Effector memory CD8-positive, alpha-beta T cell (primary cell): ENCODE data around the gene EBP.
A peak's percentile ranks its signal among the peaks of the same experiment; 100 is the strongest.
"Not testable (repeated sequence)": the region's sequence is repeated elsewhere in the genome, so short reads cannot be mapped to it uniquely, and the experiment has no call there.

Experiments used
- ATAC-seq: fragments of 150-1000 bp; cut with Tn5 transposase; replicated peaks from 2 replicates; pipeline ENCODE4 v1.10.0; 2021; ENCODE audit warnings: mild to moderate bottlenecking, moderate library complexity
- DNase-seq, 3 experiments: peaks; one replicate each; pipeline ENCODE4 v3.0.0; 2021
- H3K27ac Mint-ChIP-seq, 2 donors: one replicate each; pipeline ENCODE4 v1.8.0; 2022; ENCODE audit warnings: mild to moderate bottlenecking in 2 of 2, mixed read lengths in 2 of 2, moderate library complexity in 2 of 2
- H3K27me3 Mint-ChIP-seq, 2 donors: one replicate each; pipeline ENCODE4 v1.8.0; 2022; ENCODE audit warnings: mixed read lengths in 2 of 2
- H3K36me3 Mint-ChIP-seq: one replicate; pipeline ENCODE4 v1.8.0; 2022; ENCODE audit warnings: mild to moderate bottlenecking, moderate library complexity, mixed read lengths; ENCODE audit not compliant: insufficient read depth
- H3K4me1 Mint-ChIP-seq, 2 donors: one replicate each; pipeline ENCODE4 v1.8.0; 2022; ENCODE audit warnings: low read depth in 2 of 2, mixed read lengths in 2 of 2
- H3K4me3 Mint-ChIP-seq, 2 donors: one replicate each; pipeline ENCODE4 v1.8.0; 2022; ENCODE audit warnings: mild to moderate bottlenecking in 2 of 2, mixed read lengths in 2 of 2, moderate library complexity in 2 of 2
- H3K9me3 Mint-ChIP-seq, 2 donors: one replicate each; pipeline ENCODE4 v1.8.0; 2022; ENCODE audit warnings: mixed read lengths in 2 of 2

Gene EBP

GRCh38 chrX:48507246-48507645, 14.4 kb upstream of the EBP start:
- Mint-ChIP-seq H3K27me3 (no peaks in the 10 kb centered on the region), H3K9me3 (no peaks in the 10 kb centered on the region), H3K36me3 (no peaks in the 10 kb centered on the region), H3K27ac (no peak overlapping the region), H3K4me3 (no peak overlapping the region), H3K4me1 (peaks cover 26% of the 10 kb centered on the region in 2 donors)
- ATAC-seq: no peak
- no peak for DNase-seq

- Mint-ChIP-seq H3K27me3 (no peaks in the 10 kb centered on the region), H3K4me3 (peak within 1 kb of the TSS; percentile 91 to 93), H3K27ac (peak within 1 kb of the TSS; percentile 92 to 96), H3K36me3 (no peaks in the 10 kb centered on the region), H3K4me1 (peaks cover 26% of the 10 kb centered on the region in 2 donors), H3K9me3 (no peaks in the 10 kb centered on the region)
- DNase-seq (peak; percentile 63 to 66 (median 65)), ATAC-seq (peak; percentile 93)
Observed at GRCh38 chrX:48508400-48509244, 13.0 kb upstream of the EBP start, which contains the start of gene PORCN. Gene PORCN (plus strand): TSS chrX:48508992. CDS start chrX:48509821, 829 bp downstream.

- Mint-ChIP-seq H3K36me3 (no peaks in the 10 kb centered on the region), H3K4me1 (peaks cover 26% of the 10 kb centered on the region in 2 donors), H3K27ac (peak overlapping the region; percentile 92 to 96), H3K27me3 (no peaks in the 10 kb centered on the region), H3K4me3 (peak overlapping the region; percentile 91 to 93), H3K9me3 (no peaks in the 10 kb centered on the region)
- ATAC-seq: peak; percentile 47
- DNase-seq: no peak
Observed at GRCh38 chrX:48509245-48509590, 12.4 kb upstream of the EBP start.

- H3K27me3 Mint-ChIP-seq: no peaks in the 10 kb centered on the region
- no peak for DNase-seq
- H3K4me3 Mint-ChIP-seq: peak overlapping the region; percentile 91 to 93
- H3K27ac Mint-ChIP-seq: peak overlapping the region; percentile 92 to 96
- peaks cover 26% of the 10 kb centered on the region in 2 donors for H3K4me1 Mint-ChIP-seq
- H3K9me3 Mint-ChIP-seq: no peaks in the 10 kb centered on the region
- ATAC-seq: no peak
- peaks cover under 1% of the 10 kb centered on the region for H3K36me3 Mint-ChIP-seq
Observed at GRCh38 chrX:48509619-48510018, 12.0 kb upstream of the EBP start.

- no peak for ATAC-seq
- DNase-seq: no peak
- Mint-ChIP-seq H3K4me1 (peaks cover 26% of the 10 kb centered on the region in 2 donors), H3K27ac (peak overlapping the region; percentile 46 to 75), H3K4me3 (no peak overlapping the region), H3K36me3 (peaks cover 15% of the 10 kb centered on the region), H3K27me3 (no peaks in the 10 kb centered on the region), H3K9me3 (no peaks in the 10 kb centered on the region)
Observed at GRCh38 chrX:48511560-48511959, 10.0 kb upstream of the EBP start.

- no peaks in the 10 kb centered on the region for H3K9me3 Mint-ChIP-seq
- H3K36me3 Mint-ChIP-seq: peaks cover 15% of the 10 kb centered on the region
- ATAC-seq: no peak
- H3K27ac Mint-ChIP-seq: peak overlapping the region; percentile 39 to 46
- no peak for DNase-seq
- no peak overlapping the region for H3K4me3 Mint-ChIP-seq
- H3K27me3 Mint-ChIP-seq: no peaks in the 10 kb centered on the region
- H3K4me1 Mint-ChIP-seq: peaks cover 26% of the 10 kb centered on the region in 2 donors
Observed at GRCh38 chrX:48512371-48512935, 9.2 kb upstream of the EBP start.

GRCh38 chrX:48513670-48514069, 7.9 kb upstream of the EBP start:
- H3K27ac Mint-ChIP-seq: no peak overlapping the region
- H3K4me3 Mint-ChIP-seq: no peak overlapping the region
- H3K27me3 Mint-ChIP-seq: no peaks in the 10 kb centered on the region
- ATAC-seq: no peak
- no peaks in the 10 kb centered on the region for H3K9me3 Mint-ChIP-seq
- no peak for DNase-seq
- peaks cover 21% of the 10 kb centered on the region in 2 donors for H3K4me1 Mint-ChIP-seq
- peaks cover 15% of the 10 kb centered on the region for H3K36me3 Mint-ChIP-seq

- ATAC-seq (no peak), DNase-seq (no peak)
- Mint-ChIP-seq H3K4me3 (no peak overlapping the region), H3K4me1 (peaks cover 19 to 22% of the 10 kb centered on the region in 2 donors), H3K36me3 (peaks cover 15% of the 10 kb centered on the region), H3K9me3 (no peaks in the 10 kb centered on the region), H3K27me3 (no peaks in the 10 kb centered on the region), H3K27ac (no peak overlapping the region)
Observed at GRCh38 chrX:48514126-48514806, 7.3 kb upstream of the EBP start.

- Mint-ChIP-seq H3K27me3 (no peaks in the 10 kb centered on the region), H3K9me3 (no peaks in the 10 kb centered on the region), H3K4me1 (peaks cover 12 to 17% of the 10 kb centered on the region in 2 donors), H3K4me3 (no peak overlapping the region), H3K27ac (no peak overlapping the region), H3K36me3 (peaks cover 15% of the 10 kb centered on the region)
- no peak for DNase-seq
- ATAC-seq: no peak
Observed at GRCh38 chrX:48514868-48515460, 6.6 kb upstream of the EBP start.

GRCh38 chrX:48515842-48516241, 5.8 kb upstream of the EBP start:
- no peaks in the 10 kb centered on the region for H3K9me3 Mint-ChIP-seq
- H3K27ac Mint-ChIP-seq: no peak overlapping the region
- DNase-seq: no peak
- H3K27me3 Mint-ChIP-seq: no peaks in the 10 kb centered on the region
- H3K4me3 Mint-ChIP-seq: no peak overlapping the region
- H3K4me1 Mint-ChIP-seq: peaks cover 12 to 16% of the 10 kb centered on the region in 2 donors
- H3K36me3 Mint-ChIP-seq: peaks cover 15% of the 10 kb centered on the region
- ATAC-seq: no peak

- no peak overlapping the region for H3K27ac Mint-ChIP-seq
- no peak overlapping the region for H3K4me3 Mint-ChIP-seq
- peaks cover 15% of the 10 kb centered on the region for H3K36me3 Mint-ChIP-seq
- no peaks in the 10 kb centered on the region for H3K9me3 Mint-ChIP-seq
- H3K27me3 Mint-ChIP-seq: no peaks in the 10 kb centered on the region
- no peak for ATAC-seq
- DNase-seq: no peak
- peaks cover 13 to 16% of the 10 kb centered on the region in 2 donors for H3K4me1 Mint-ChIP-seq
Observed at GRCh38 chrX:48516285-48516684, 5.3 kb upstream of the EBP start.

GRCh38 chrX:48516987-48517386, 4.6 kb upstream of the EBP start:
- no peak for DNase-seq
- Mint-ChIP-seq H3K27me3 (no peaks in the 10 kb centered on the region), H3K36me3 (peaks cover 15% of the 10 kb centered on the region), H3K27ac (no peak overlapping the region), H3K4me3 (no peak overlapping the region), H3K4me1 (peaks cover 11 to 15% of the 10 kb centered on the region in 2 donors), H3K9me3 (no peaks in the 10 kb centered on the region)
- ATAC-seq: no peak

- Mint-ChIP-seq H3K27ac (peak overlapping the region in 1 of 2 donors; percentile 60), H3K36me3 (peaks cover 30% of the 10 kb centered on the region), H3K4me1 (peaks cover 15 to 18% of the 10 kb centered on the region in 2 donors)
- not testable (repeated sequence) for H3K9me3 Mint-ChIP-seq, H3K4me3 Mint-ChIP-seq, ATAC-seq, H3K27me3 Mint-ChIP-seq, DNase-seq
Observed at GRCh38 chrX:48519481-48519880, 2.1 kb upstream of the EBP start.
